ENCODE measurements around the gene CD96.
"Not testable (repeated sequence)": the region's sequence is repeated elsewhere in the genome, so short reads cannot be mapped to it uniquely, and the experiment has no call there.

The CD96 gene

DNA sequence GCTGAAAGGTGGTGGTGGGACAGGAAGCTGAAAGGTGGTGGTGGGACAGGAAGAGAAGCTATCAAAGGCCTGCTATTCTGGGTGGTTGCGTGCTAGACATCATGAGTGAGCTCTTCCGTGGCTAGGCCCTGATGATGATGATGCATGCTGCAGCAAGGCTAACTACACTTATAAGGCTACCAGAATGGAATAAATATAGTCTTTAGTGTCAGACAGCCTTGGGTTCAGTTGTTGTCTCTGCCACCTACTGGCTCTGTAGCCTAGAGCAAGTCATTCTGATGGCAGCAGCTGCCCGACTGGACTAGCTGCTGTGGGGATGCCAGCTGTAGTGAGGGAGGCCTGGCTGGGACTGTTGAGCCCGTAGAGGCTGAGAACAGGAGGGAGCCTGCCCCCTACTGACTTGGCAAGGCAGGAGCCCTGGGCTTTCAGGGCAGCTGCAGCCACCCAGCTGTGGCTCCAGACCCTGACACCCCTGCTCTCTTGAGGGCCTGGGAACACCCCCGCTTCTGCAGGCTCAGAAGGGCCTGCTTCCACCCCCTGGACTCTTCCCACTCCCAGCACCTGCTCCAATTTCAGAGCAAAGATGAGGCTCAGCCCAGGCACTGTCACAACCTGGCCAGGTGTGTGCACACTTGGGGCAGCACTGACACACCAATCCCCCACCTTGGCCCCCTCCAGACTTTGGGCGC is 74.6 kb downstream of the CD96 start:
- no peak overlapping the region for H3K27ac ChIP-seq
- DNase-seq (ENCODE audit: low read depth, low spot score), result no peak

DNA sequence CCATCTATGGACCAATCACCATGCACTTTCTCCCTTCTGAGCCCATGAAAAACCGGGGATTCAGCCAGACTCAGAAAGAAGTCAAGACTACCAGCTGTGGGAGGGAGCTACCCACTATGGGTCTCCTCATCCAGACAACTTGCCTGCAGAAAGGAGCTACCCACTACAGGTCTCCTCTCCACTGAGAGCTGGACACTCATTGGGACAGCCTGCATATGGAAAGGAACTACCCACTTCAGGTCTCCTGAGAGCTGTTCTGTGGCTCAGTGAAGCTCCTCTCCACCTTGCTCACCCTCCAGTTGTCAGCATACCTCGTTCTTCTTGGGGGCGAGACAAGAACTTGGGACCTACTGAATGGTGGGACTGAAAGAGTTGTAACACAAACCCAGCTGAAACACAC is 75.4 kb downstream of the CD96 start:
- no peak for DNase-seq (ENCODE audit: low read depth, low spot score)
- no peak overlapping the region for H3K27ac ChIP-seq

- H3K27ac ChIP-seq, result no peak overlapping the region
- DNase-seq (ENCODE audit: low read depth, low spot score), result no peak
Measured at GRCh38 chr3:111617912-111618601, 76.1 kb downstream of the CD96 start.

- DNase-seq (ENCODE audit: low read depth, low spot score), result no peak
- H3K27ac ChIP-seq, result no peak overlapping the region
Measured at GRCh38 chr3:111618945-111619344, 76.9 kb downstream of the CD96 start.

DNA sequence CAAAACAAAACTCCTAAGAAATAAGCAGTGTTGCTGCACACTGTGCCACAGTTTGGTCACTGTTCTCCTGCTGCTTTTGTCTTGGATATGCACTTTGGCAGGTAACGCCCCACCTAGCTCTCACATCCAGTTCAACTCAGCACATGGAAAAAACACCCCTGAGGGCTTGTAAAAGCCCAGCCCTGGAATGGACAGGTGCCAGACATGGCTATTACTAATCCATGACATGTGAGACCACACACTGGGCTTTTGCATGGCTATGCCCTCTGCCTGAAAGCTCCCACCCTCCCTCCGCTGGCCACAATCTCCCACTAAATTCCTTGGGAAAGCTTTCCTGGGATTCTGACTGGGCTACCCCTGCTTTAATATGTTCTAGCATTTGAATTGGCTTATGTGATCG is 77.8 kb downstream of the CD96 start:
- DNase-seq (ENCODE audit: low read depth, low spot score), result no peak

GRCh38 chr3:111621535-111621934 is 79.5 kb downstream of the CD96 start:
- DNase-seq (ENCODE audit: low read depth, low spot score), result no peak
- H3K27ac ChIP-seq, result no peak overlapping the region

More for the DNA sequence above, 77.8 kb downstream of the CD96 start:
- H3K27ac ChIP-seq, result no peak overlapping the region

DNA sequence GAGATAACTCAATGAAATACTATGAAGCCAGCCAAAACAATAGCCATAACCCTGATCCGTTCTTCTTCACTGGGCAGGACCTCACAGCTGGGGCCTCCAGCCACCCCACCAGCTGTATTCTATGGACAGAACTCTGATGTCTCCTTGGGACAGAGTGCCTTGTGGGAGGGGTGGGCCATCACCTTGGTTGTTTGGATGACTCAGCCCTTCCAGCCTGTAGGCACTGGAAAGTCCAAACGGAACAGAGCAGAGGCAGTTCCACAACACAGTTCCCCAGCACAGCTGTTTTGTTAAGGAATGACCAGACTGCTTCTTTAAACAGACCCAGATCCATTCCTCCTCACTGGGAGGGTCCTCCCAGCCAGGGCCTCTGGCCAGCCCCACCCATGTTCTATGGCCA is 85.1 kb downstream of the CD96 start:
- no peak overlapping the region for H3K27ac ChIP-seq
- no peak for DNase-seq (ENCODE audit: low read depth, low spot score)

DNA sequence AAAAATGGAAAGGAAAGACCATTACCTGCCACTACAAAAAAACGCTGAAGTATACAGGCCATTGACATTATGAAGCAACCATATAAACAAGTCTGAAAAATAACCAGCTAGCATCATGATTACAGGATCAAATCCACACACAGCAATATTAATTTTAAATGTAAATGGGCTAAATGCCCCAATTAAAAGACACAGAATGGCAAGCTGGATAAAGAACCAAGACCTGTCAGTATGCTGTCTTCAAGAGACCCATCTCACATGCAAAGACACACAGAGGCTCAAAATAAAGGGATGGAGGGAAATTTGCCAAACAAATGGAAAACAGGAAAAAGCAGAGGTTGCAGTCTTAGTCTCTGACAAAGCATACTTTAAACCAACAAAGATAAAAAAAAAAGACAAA is 87.0 kb downstream of the CD96 start:
- not testable (repeated sequence) for DNase-seq (ENCODE audit: low read depth, low spot score); H3K27ac ChIP-seq

DNA sequence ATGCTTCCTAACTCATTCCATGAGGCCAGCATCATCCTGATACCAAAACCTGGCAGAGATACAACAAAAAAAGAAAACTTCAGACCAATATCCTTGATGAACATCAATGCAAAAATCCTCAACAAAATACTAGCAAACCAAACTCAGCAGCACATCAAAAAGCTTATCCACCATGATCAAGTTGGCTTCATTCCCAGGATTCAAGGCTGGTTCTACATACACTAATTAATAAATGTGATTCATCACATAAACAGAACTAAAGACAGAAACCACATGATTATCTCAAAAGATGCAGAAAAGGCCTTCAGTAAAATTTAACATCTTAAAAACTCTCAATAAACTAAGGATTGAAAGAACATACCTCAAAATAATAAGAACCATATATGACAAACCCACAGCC is 88.6 kb downstream of the CD96 start:
- H3K27ac ChIP-seq; DNase-seq (ENCODE audit: low read depth, low spot score): not testable (repeated sequence)

GRCh38 chr3:111635403-111635802 is 93.4 kb downstream of the CD96 start:
- no peak overlapping the region for H3K27ac ChIP-seq
- no peak for DNase-seq (ENCODE audit: low read depth, low spot score)

- H3K27ac ChIP-seq, result no peak overlapping the region
- no peak for DNase-seq (ENCODE audit: low read depth, low spot score)
Measured at GRCh38 chr3:111636366-111636885, 94.4 kb downstream of the CD96 start.

DNA sequence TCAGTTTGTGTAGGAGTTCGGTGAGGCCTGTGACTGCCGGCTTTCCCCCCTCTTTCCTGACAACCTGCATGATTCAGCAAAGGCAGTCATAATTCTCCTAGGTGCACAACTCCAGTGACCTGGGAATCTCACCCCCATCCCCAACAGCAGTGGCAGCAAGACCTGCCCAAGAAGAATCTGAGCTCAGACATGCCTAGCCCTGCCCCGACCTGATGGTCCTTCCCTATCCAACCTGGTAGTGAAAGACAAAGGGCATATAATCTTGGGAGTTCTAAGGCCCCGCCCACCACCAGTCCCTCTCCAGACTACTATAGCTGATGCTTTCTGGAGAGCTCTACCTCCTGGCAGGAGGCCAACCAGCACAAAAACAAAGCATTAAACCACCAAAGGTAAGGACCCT is 97.3 kb downstream of the CD96 start:
- no peak for DNase-seq (ENCODE audit: low read depth, low spot score)
- no peak overlapping the region for H3K27ac ChIP-seq

GRCh38 chr3:111648991-111649579 is 107.1 kb downstream of the CD96 start:
- H3K27ac ChIP-seq, result peak overlapping the region; percentile 55
- no peak for DNase-seq (ENCODE audit: low read depth, low spot score)

DNA sequence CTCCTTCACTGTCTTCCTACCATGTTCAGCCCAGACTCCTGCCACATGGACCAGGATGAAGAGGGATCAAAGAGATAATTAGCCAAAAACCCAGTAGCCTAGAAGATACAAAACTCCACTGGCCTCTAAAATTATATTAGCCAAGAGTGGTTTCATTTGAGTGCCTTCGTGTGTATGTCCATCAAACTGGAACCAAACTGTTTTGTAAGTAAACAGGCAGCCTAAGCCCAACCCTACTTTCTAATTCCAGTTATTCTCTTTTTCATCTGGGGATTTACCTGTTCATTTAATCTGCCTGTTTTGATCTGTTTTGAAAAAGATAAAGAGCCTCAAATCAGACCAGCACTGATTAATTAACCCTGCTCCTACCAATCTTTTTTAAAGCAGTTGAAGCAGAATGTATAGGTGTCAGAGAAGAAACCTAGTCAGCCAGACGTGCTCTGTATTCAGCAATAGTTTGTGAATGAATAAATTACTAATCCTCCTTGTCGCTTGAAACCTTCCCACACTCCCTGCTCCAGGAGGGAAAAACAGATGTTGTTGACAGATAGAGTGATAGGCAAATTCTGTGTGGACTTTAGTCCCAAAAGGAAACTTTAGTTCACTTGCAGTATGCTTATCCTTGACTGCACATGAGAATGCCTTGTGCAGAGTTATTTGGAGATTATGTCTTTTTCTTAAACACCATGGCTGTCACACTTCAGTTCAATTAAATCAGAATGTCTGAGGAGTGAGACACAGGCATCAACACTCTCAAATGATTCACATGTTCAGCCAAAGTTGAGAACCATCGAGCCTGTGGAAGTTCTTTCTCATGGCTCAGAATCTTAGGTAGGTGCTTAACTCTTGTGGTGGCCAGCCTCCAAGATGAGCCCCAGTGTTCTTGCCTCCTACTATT is 108.6 kb downstream of the CD96 start:
- H3K27ac ChIP-seq, result no peak overlapping the region
- DNase-seq (ENCODE audit: low read depth, low spot score), result no peak

GRCh38 chr3:111652492-111653180 is 110.6 kb downstream of the CD96 start:
- DNase-seq (ENCODE audit: low read depth, low spot score), result no peak
- H3K27ac ChIP-seq, result no peak overlapping the region

DNA sequence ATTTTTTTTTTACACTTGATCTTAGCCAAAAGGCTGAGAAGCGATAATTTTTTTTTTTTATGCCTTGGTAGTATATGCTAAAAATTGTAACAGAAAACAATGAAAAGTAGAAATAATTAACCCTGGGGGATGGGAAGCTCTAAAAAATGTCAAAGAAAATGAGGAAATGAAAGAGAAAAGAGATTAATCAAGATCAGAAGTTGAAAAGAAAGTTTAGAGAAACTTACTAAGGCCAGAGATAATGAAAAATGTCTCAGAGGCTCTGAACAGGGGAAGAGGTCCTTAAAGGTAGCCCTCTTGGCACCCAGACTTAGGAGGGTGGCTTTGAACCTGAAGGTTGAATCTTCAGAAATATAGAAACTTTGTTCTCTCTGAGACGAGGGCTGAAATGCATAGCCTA is 111.8 kb downstream of the CD96 start:
- DNase-seq (ENCODE audit: low read depth, low spot score), result no peak
- H3K27ac ChIP-seq, result no peak overlapping the region

GRCh38 chr3:111662012-111662411 is 120.0 kb downstream of the CD96 start:
- no peak for DNase-seq (ENCODE audit: low read depth, low spot score)

DNA sequence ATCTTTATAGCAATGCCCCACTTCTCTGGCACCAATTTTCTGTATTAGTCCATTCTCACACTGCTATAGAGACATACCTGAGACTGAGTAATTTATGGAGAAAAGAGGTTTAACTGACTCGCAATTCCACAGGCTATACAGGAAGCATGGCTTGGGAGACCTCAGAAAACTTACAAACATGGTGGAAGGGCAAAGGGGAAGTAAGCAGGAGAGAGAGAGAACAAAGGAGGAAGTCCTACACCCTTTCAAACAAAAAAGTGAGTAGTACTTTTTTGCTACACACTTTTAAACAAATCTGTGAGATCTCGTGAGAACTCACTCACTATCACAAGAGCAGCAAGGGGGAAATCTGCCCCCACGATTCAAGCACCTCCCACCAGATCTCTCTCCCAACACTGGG is 120.9 kb downstream of the CD96 start:
- DNase-seq (ENCODE audit: low read depth, low spot score), result no peak
- H3K27ac ChIP-seq, result no peak overlapping the region

More at GRCh38 chr3:111662012-111662411, 120.0 kb downstream of the CD96 start:
- H3K27ac ChIP-seq, result no peak overlapping the region

GRCh38 chr3:111666041-111666735 is 124.2 kb downstream of the CD96 start:
- H3K27ac ChIP-seq, result peak overlapping the region; percentile 83
- DNase-seq (ENCODE audit: low read depth, low spot score), result no peak
